K562 (cell line): ENCODE measurements around the gene MCM7. TPM values are rescaled to one million over a fixed set of nuclear protein-coding genes. Genes with fewer than 3 reads are reported as not detected.

Experiments
- ATAC-seq: fragments of 200-7000 bp; cut with Tn5 transposase; 3 replicates; pipeline ENCODE4 v1.9.1; 2020; ENCODE audit warnings: moderate library complexity
- BruUV-seq: library from RNA; stranded (reverse); fragments of 400-500 nt; replicated peaks from 2 replicates; lab custom pipeline; 2021; lab: Mats Ljungman, UMichigan
- CTCF ChIA-PET: fragments of 300-600 bp; formaldehyde crosslinking; extraction: SDS; loops from one replicate; lab custom pipeline; 2021; ENCODE audit warnings: low intra/inter-chr PET ratio; lab: Yijun Ruan, JAX
- POLR2A ChIA-PET: fragments of 300-600, 350-650 bp; sonication (Branson Sonifier 250); formaldehyde crosslinking; extraction: SDS; loops from one replicate; lab custom pipeline; 2021; ENCODE audit warnings: antibody characterized with exemption, inconsistent platforms; lab: Yijun Ruan, JAX
- DNase-seq, 4 experiments: peaks; one replicate each; pipeline versions ENCODE4 v3.0.0 to v3.0.0-alpha.2; 2011 to 2018; ENCODE audit warnings: low spot score in 3 of 4, mixed read lengths in 3 of 4; ENCODE audit errors: extremely low read depth in 1 of 4
- FAIRE-seq: peaks from 2 replicates; lab custom pipeline; 2011; peaks lifted over from hg19 to GRCh38; lab: Jason Lieb, UNC
- H2AFZ ChIP-seq: 2 replicates; pipeline ENCODE4 v1.6.0; 2011; ENCODE audit warnings: low read depth, low read length, control low read depth, inconsistent platforms
- H3K27ac ChIP-seq: fragments of 200-600 bp; 3 replicates; pipeline ENCODE4 v1.8.0; 2011; ENCODE audit warnings: low read depth, mild to moderate bottlenecking, control low read depth, inconsistent platforms, low read length, moderate library complexity, mixed read lengths; ENCODE audit errors: extremely low read depth
- H3K27me3 ChIP-seq, 2 experiments: fragments of 300-600 bp in 1 of 2; 2 replicates in 1 of 2; 3 replicates in 1 of 2; pipeline versions ENCODE4 v1.6.0 to v1.8.0; 2011; ENCODE audit warnings: inconsistent platforms in 2 of 2, low read length in 2 of 2, mild to moderate bottlenecking in 1 of 2, mixed read lengths in 1 of 2, moderate library complexity in 1 of 2; ENCODE audit not compliant: control insufficient read depth in 2 of 2, insufficient read depth in 2 of 2
- H3K36me3 ChIP-seq: fragments of 300-600 bp; 3 replicates; pipeline ENCODE4 v1.8.0; 2011; ENCODE audit warnings: mild to moderate bottlenecking, low read length, inconsistent platforms; ENCODE audit not compliant: control insufficient read depth, insufficient read depth
- H3K4me1 ChIP-seq, 2 experiments: fragments of 200-600 bp in 1 of 2; replicated peaks in 1 of 2; 2 replicates in 1 of 2; 3 replicates in 1 of 2; pipeline versions ENCODE4 v1.5.1 to v1.8.0; 2011; ENCODE audit warnings: inconsistent platforms in 2 of 2, low read length in 2 of 2, mild to moderate bottlenecking in 1 of 2, mixed read lengths in 1 of 2, moderate library complexity in 1 of 2; ENCODE audit not compliant: control insufficient read depth in 2 of 2, insufficient read depth in 2 of 2
- H3K4me2 ChIP-seq: 2 replicates; pipeline ENCODE4 v1.6.1; 2011; ENCODE audit warnings: low read length, control low read depth, inconsistent platforms, mixed read lengths; ENCODE audit not compliant: insufficient read depth
- H3K4me3 ChIP-seq: fragments of 200-600 bp; sonication (generic), shearing (Covaris generic); 2 replicates; pipeline ENCODE4 v1.5.1; 2016; ENCODE audit warnings: control low read depth, inconsistent platforms
- H3K79me2 ChIP-seq: fragments of 200-600 bp; 3 replicates; pipeline ENCODE4 v1.8.0; 2011; ENCODE audit warnings: low read length, inconsistent platforms; ENCODE audit not compliant: control insufficient read depth, insufficient read depth
- H3K9ac ChIP-seq, 2 experiments: 2 replicates each; pipeline versions ENCODE4 v1.6.0 to v1.6.1; 2011; ENCODE audit warnings: low read depth in 2 of 2, low read length in 2 of 2, control low read depth in 1 of 2, inconsistent platforms in 1 of 2, mild to moderate bottlenecking in 1 of 2, mixed read lengths in 1 of 2; ENCODE audit not compliant: insufficient read depth in 1 of 2
- H3K9me1 ChIP-seq: one replicate; pipeline ENCODE4 v1.6.0; 2011; ENCODE audit warnings: inconsistent platforms, mild to moderate bottlenecking, low read length, moderate library complexity; ENCODE audit not compliant: control insufficient read depth, insufficient read depth
- H3K9me3 ChIP-seq: replicated peaks from 2 replicates; pipeline ENCODE4 v1.5.1; 2011; ENCODE audit warnings: low read depth, low read length, inconsistent platforms; ENCODE audit not compliant: control insufficient read depth, insufficient read depth
- H4K20me1 ChIP-seq: replicated peaks from 2 replicates; pipeline ENCODE4 v1.6.1; 2011; ENCODE audit warnings: low read length, inconsistent platforms, mixed read lengths; ENCODE audit not compliant: control insufficient read depth, insufficient read depth
- ATF6 ChIP-seq: sonication (generic); formaldehyde crosslinking; IDR thresholded peaks from 2 replicates; pipeline ENCODE4 v1.4.0; 2020; ENCODE audit warnings: mild to moderate bottlenecking, missing genetic modification reagents
- CREM ChIP-seq: IDR thresholded peaks from 2 replicates; pipeline ENCODE4 v1.6.1; 2014; ENCODE audit warnings: antibody characterized with exemption, low read depth
- FOXA3 ChIP-seq, 2 experiments: fragments of 450-650 bp in 1 of 2; sonication (generic) in 1 of 2; formaldehyde crosslinking; IDR thresholded peaks in 1 of 2; conservative IDR thresholded peaks in 1 of 2; 2 replicates each; pipeline versions ENCODE4 v1.4.0 to v1.8.0; 2020 to 2022; ENCODE audit warnings: mild to moderate bottlenecking in 2 of 2, missing genetic modification reagents in 1 of 2
- KHSRP ChIP-seq: fragments of 450-650 bp; IDR thresholded peaks from 2 replicates; pipeline ENCODE4 v1.6.1; 2017
- MTA1 ChIP-seq: fragments of 450-650 bp; IDR thresholded peaks from 2 replicates; pipeline ENCODE4 v1.6.1; 2017; ENCODE audit warnings: borderline replicate concordance
- NR2F6 ChIP-seq: fragments of 450-650 bp; formaldehyde crosslinking; IDR thresholded peaks from 2 replicates; pipeline ENCODE4 v1.4.0; 2020; ENCODE audit warnings: mild to moderate bottlenecking
- NR4A1 ChIP-seq, 2 experiments: fragments of 250-450 bp in 1 of 2; fragments of 450-650 bp in 1 of 2; sonication (Bioruptor Pico) in 1 of 2; IDR thresholded peaks; 2 replicates each; pipeline versions ENCODE4 v1.4.0 to v1.6.1; 2016 to 2020; ENCODE audit warnings: mild to moderate bottlenecking in 2 of 2, missing compliant biosample characterization in 1 of 2, missing genetic modification characterization in 1 of 2, moderate library complexity in 1 of 2
- SNAPC5 ChIP-seq: fragments of 250-450 bp; sonication (Bioruptor Pico); IDR thresholded peaks from 2 replicates; pipeline ENCODE4 v1.8.0; 2021; ENCODE audit warnings: moderate library complexity, mild to moderate bottlenecking, inconsistent platforms
- TCFL5 ChIP-seq: fragments of 250-450 bp; sonication (Bioruptor Pico); conservative IDR thresholded peaks from 2 replicates; pipeline ENCODE4 v1.6.1; 2021; ENCODE audit warnings: mild to moderate bottlenecking, moderate library complexity, matching md5 sums
- WGBS: fragments of 100-300 bp; shearing (Covaris generic); methylation state at CpG from one replicate; pipeline ENCODE4 v1.1.6; 2016; ENCODE audit warnings: low coverage, mixed read lengths; ENCODE audit not compliant: insufficient coverage; ENCODE audit errors: missing lambda C conversion rate; 5-methylcytosine and 5-hydroxymethylcytosine counted together
- in situ Hi-C: fragments of 300-500 bp; cut with MboI; formaldehyde crosslinking; loops from 4 replicates; pipeline ENCODE4 v1.15.0; 2018; ENCODE audit warnings: inconsistent platforms, mixed read lengths
- intact Hi-C: fragments of 100-400 bp; cut with micrococcal nuclease; formaldehyde crosslinking; loops from 2 replicates; pipeline ENCODE4 v1.14.2; 2022
- polyA plus RNA-seq, 8 experiments: library from polyadenylated mRNA; depleted of rRNA in 4 of 8; stranded (reverse) in 5 of 8; unstranded in 3 of 8; fragments of >200 nt; fragmentation: Nextera tagmentation in 2 of 8; fragmentation: Illumina TruSeq in 1 of 8; extraction: Ambion mirVana in 2 of 8; extraction: Trizol in 1 of 8; gene quantifications; 2 replicates each; pipeline versions ENCODE4 v1.2.1 to v1.2.3, GENCODE V29; 2011 to 2014; ENCODE audit warnings: inconsistent platforms in 1 of 8, missing spikeins in 1 of 8
- total RNA-seq, 7 experiments: library from RNA; depleted of rRNA in 6 of 7; stranded (reverse); fragments of >200 nt in 6 of 7; fragmentation: Illumina TruSeq in 2 of 7; extraction: Trizol in 2 of 7; gene quantifications; 2 replicates each; pipeline versions ENCODE4 v1.2.1 to v1.2.3, GENCODE V29; 2011 to 2021; ENCODE audit warnings: low replicate concordance in 1 of 7
- TF ChIP-seq, protein P1 (sequence below): fragments of 450-650 bp; formaldehyde crosslinking; conservative IDR thresholded peaks from 2 replicates; pipeline ENCODE4 v1.4.0; 2022; ENCODE audit warnings: mild to moderate bottlenecking, missing genetic modification characterization
- TF ChIP-seq, protein P2 (sequence below): fragments of 450-650 bp; formaldehyde crosslinking; IDR thresholded peaks from 2 replicates; pipeline ENCODE4 v1.4.0; 2022; ENCODE audit warnings: missing genetic modification characterization
- TF ChIP-seq, protein P3 (sequence below), 2 experiments: fragments of 450-650 bp; IDR thresholded peaks; 2 replicates each; pipeline ENCODE4 v1.6.1; 2016
- TF ChIP-seq, protein P4 (sequence below): sonication (generic); formaldehyde crosslinking; IDR thresholded peaks from 2 replicates; pipeline ENCODE4 v1.8.0; 2023; ENCODE audit warnings: mild to moderate bottlenecking, missing genetic modification reagents

The MCM7 gene
- total and polyA plus RNA-seq, 9 of the 15 experiments (the other 6 are each of a cell fraction or from before 2014, with no cell fraction given), result 329 to 856 (median 437) TPM

- DNase-seq (no peak), ATAC-seq (no peak), FAIRE-seq (no peak)
- Histone ChIP-seq H2AFZ (peak overlapping the region; percentile 98), H3K4me3 (peak overlapping the region; percentile 26), H3K36me3 (peaks cover 25% of the 10 kb centered on the region; the same call in 2 of the 3 replicates), H3K4me2 (peak overlapping the region; percentile 95), H4K20me1 (no peaks in the 10 kb centered on the region), H3K27me3 (no peaks in the 10 kb centered on the region), H3K9me3 (no peaks in the 10 kb centered on the region), H3K79me2 (peaks cover 18% of the 10 kb centered on the region), H3K9me1 (no peaks in the 10 kb centered on the region), H3K4me1 (peaks cover 14 to 32% of the 10 kb centered on the region in 2 experiments; a peak in 4 of 5 replicates), H3K9ac (peak overlapping the region; percentile 40 to 90), H3K27ac (peak overlapping the region; percentile 61; the same call in 2 of the 3 replicates)
- POLR2A ChIA-PET, result interaction anchor here (0.6 to 1.6 kb wide), 13 partner anchors 8 to 66 kb away, joined by 3 to 13 read pairs (median 4); partner anchors contain the start of genes AP4M1, COPS6 and MCM7
- 15% methylated on average over 14 of the region's 14 CpGs for WGBS
- BruUV-seq, result no TSS peak
- intact Hi-C loops (loop anchor here (1.0 kb wide), 1 partner anchor 42 kb away; no protein-coding TSS in a partner anchor), in situ Hi-C loops (no loop called here)
- CTCF ChIA-PET, result interaction anchor here (0.6 kb wide), 1 partner anchor 11 kb away, joined by 5 read pairs; the partner anchor contains the start of gene TRAPPC14
- TF ChIP-seq KHSRP (no peak), NR2F6 (CRISPR knock-in tag) (no peak), NR4A1 (CRISPR knock-in tag; IDR thresholded peaks at IDR 0.05) (no peak), NR4A1 (tag; IDR thresholded peaks at IDR 0.05) (no peak; the same call in 1 of the 2 replicates), SNAPC5 (no peak), ATF6 (CRISPR knock-in tag) (0 out of 2 replicates have a peak, but pooled peaks have one; percentile 94), CREM (no peak), TCFL5 (CRISPR knock-in tag) (no peak), MTA1 (0 out of 2 replicates have a peak, but pooled peaks have one; percentile 30), FOXA3 (CRISPR knock-in tag; conservative IDR thresholded peaks at IDR 0.05 in 1 of 2, IDR thresholded peaks at IDR 0.05 in 1 of 2) (no peak)
- TF ChIP-seq, protein P1, sequence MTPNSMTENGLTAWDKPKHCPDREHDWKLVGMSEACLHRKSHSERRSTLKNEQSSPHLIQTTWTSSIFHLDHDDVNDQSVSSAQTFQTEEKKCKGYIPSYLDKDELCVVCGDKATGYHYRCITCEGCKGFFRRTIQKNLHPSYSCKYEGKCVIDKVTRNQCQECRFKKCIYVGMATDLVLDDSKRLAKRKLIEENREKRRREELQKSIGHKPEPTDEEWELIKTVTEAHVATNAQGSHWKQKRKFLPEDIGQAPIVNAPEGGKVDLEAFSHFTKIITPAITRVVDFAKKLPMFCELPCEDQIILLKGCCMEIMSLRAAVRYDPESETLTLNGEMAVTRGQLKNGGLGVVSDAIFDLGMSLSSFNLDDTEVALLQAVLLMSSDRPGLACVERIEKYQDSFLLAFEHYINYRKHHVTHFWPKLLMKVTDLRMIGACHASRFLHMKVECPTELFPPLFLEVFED, result peak; percentile 74; the same call in 1 of the 2 replicates
- TF ChIP-seq, protein P2, sequence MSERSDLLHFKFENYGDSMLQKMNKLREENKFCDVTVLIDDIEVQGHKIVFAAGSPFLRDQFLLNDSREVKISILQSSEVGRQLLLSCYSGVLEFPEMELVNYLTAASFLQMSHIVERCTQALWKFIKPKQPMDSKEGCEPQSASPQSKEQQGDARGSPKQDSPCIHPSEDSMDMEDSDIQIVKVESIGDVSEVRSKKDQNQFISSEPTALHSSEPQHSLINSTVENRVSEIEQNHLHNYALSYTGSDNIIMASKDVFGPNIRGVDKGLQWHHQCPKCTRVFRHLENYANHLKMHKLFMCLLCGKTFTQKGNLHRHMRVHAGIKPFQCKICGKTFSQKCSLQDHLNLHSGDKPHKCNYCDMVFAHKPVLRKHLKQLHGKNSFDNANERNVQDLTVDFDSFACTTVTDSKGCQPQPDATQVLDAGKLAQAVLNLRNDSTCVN (CRISPR knock-in tag), result 0 out of 2 replicates have a peak, but pooled peaks have one; percentile 84
- TF ChIP-seq, protein P3, sequence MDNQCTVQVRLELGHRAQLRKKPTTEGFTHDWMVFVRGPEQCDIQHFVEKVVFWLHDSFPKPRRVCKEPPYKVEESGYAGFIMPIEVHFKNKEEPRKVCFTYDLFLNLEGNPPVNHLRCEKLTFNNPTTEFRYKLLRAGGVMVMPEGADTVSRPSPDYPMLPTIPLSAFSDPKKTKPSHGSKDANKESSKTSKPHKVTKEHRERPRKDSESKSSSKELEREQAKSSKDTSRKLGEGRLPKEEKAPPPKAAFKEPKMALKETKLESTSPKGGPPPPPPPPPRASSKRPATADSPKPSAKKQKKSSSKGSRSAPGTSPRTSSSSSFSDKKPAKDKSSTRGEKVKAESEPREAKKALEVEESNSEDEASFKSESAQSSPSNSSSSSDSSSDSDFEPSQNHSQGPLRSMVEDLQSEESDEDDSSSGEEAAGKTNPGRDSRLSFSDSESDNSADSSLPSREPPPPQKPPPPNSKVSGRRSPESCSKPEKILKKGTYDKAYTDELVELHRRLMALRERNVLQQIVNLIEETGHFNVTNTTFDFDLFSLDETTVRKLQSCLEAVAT (IDR thresholded peaks at IDR 0.05), result 0 out of 4 replicates have a peak, but pooled peaks of 1 of the 2 experiments have one; percentile 26
- TF ChIP-seq, protein P4, sequence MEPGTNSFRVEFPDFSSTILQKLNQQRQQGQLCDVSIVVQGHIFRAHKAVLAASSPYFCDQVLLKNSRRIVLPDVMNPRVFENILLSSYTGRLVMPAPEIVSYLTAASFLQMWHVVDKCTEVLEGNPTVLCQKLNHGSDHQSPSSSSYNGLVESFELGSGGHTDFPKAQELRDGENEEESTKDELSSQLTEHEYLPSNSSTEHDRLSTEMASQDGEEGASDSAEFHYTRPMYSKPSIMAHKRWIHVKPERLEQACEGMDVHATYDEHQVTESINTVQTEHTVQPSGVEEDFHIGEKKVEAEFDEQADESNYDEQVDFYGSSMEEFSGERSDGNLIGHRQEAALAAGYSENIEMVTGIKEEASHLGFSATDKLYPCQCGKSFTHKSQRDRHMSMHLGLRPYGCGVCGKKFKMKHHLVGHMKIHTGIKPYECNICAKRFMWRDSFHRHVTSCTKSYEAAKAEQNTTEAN (CRISPR knock-in tag), result no peak
Measured at GRCh38 chr7:100148225-100148558, 47.0 kb upstream of the MCM7 start.
